Lung (tissue), 12 donors: ENCODE data around the gene MRPL49. TPM values are rescaled to one million over a fixed set of nuclear protein-coding genes. Genes with fewer than 3 reads are reported as not detected.

Experiments used
- ATAC-seq: fragments of 200-7000 bp; cut with Tn5 transposase; one replicate; pipeline ENCODE4 v1.9.1; 2020; ENCODE audit warnings: moderate number of reproducible peaks; ENCODE audit not compliant: insufficient read depth, low FRiP score
- DNase-seq, 3 donors: peaks; one replicate each; pipeline ENCODE4 v3.0.0-alpha.2; 2013 to 2017
- H3K27ac ChIP-seq, 2 donors: one replicate each; pipeline ENCODE4 v1.5.1; 2013; ENCODE audit warnings: mild to moderate bottlenecking in 2 of 2, moderate library complexity in 2 of 2, control low read depth in 1 of 2, inconsistent platforms in 1 of 2, low read depth in 1 of 2, low read length in 1 of 2
- H3K27me3 ChIP-seq, 3 donors: one replicate each; pipeline ENCODE4 v1.5.1; 2013; ENCODE audit warnings: low read length in 2 of 3; ENCODE audit not compliant: control insufficient read depth in 3 of 3, insufficient read depth in 3 of 3
- H3K36me3 ChIP-seq, 4 donors: one replicate each; pipeline ENCODE4 v1.5.1; 2013; ENCODE audit warnings: low read length in 4 of 4, mild to moderate bottlenecking in 1 of 4, moderate library complexity in 1 of 4; ENCODE audit not compliant: control insufficient read depth in 4 of 4, insufficient read depth in 4 of 4
- H3K4me1 ChIP-seq, 5 donors: one replicate each; pipeline ENCODE4 v1.5.1; 2013; ENCODE audit warnings: low read length in 5 of 5, mild to moderate bottlenecking in 2 of 5, moderate library complexity in 1 of 5; ENCODE audit not compliant: control insufficient read depth in 5 of 5, insufficient read depth in 5 of 5
- H3K4me3 ChIP-seq: one replicate; pipeline ENCODE4 v1.5.1; 2013; ENCODE audit warnings: mild to moderate bottlenecking, control low read depth, moderate library complexity
- H3K9ac ChIP-seq, 2 donors: one replicate each; pipeline ENCODE4 v1.5.1; 2013; ENCODE audit warnings: low read length in 2 of 2, control low read depth in 1 of 2; ENCODE audit not compliant: insufficient read depth in 1 of 2
- H3K9me3 ChIP-seq, 4 donors: one replicate each; pipeline ENCODE4 v1.5.1; 2013; ENCODE audit warnings: low read length in 3 of 4, mild to moderate bottlenecking in 1 of 4, moderate library complexity in 1 of 4; ENCODE audit not compliant: control insufficient read depth in 4 of 4, insufficient read depth in 3 of 4
- CTCF ChIP-seq: IDR thresholded peaks from 2 replicates; pipeline ENCODE4 v1.5.1; 2012; ENCODE audit warnings: mild to moderate bottlenecking; ENCODE audit errors: control extremely low read depth, extremely low read depth
- WGBS, 2 donors: extraction: QIAGEN DNeasy Blood & Tissue Kit; methylation state at CpG; one replicate each; pipeline ENCODE4 v1.1.7; 2013; 5-methylcytosine and 5-hydroxymethylcytosine counted together
- polyA plus RNA-seq, 2 donors: library from polyadenylated mRNA; stranded (reverse); fragments of 200-250 nt; gene quantifications; one replicate each; pipeline ENCODE4 v1.2.1, GENCODE V29; 2013
- total RNA-seq, 2 donors: library from RNA; depleted of rRNA in 1 of 2; stranded (reverse); fragments of >200 nt in 1 of 2; gene quantifications; one replicate each; pipeline ENCODE4 v1.2.1, GENCODE V29; 2014 to 2021
- donor health status: control.
- donor health status: control.
- donor health status: Bipolar disorder and iron deficiency.
- donor health status: healthy.
- donor health status: DM: yes; HTN: yes; CAD: no.

MRPL49 gene
- total and polyA plus RNA-seq, 4 donors = 26.3 to 57.2 (median 39.9) TPM

- 93% methylated on average over 11 of the region's 11 CpGs for WGBS, 2 donors
- Histone ChIP-seq H3K9ac (no peak overlapping the region), H3K9me3 (no peaks in the 10 kb centered on the region), H3K4me3 (no peak overlapping the region), H3K4me1 (peaks cover 3 to 37% (median 9%) of the 10 kb centered on the region in 5 donors), H3K36me3 (peaks cover 3 to 15% (median 10%) of the 10 kb centered on the region in 4 donors), H3K27me3 (peaks cover 0 to 3% (median 0%) of the 10 kb centered on the region in 3 donors), H3K27ac (no peak overlapping the region)
- no peak for TF ChIP-seq CTCF
- ATAC-seq (no peak), DNase-seq (no peak)
These were observed 7.5 kb upstream of the MRPL49 start for GRCh38 chr11:65114538-65115171.

- DNase-seq (no peak), ATAC-seq (no peak)
- peaks cover 0 to 3% (median 0%) of the 10 kb centered on the region in 3 donors for H3K27me3 ChIP-seq
- peaks cover 8 to 23% (median 14%) of the 10 kb centered on the region in 4 donors for H3K36me3 ChIP-seq
- no peak for TF ChIP-seq CTCF
- peaks cover 3 to 34% (median 9%) of the 10 kb centered on the region in 5 donors for H3K4me1 ChIP-seq
- WGBS, 2 donors = 94 to 95% methylated on average over 21 of the region's 21 CpGs
- H3K4me3 ChIP-seq = no peak overlapping the region
- H3K9me3 ChIP-seq = no peaks in the 10 kb centered on the region
- H3K9ac ChIP-seq = no peak overlapping the region
- H3K27ac ChIP-seq = no peak overlapping the region
These were observed 6.6 kb upstream of the MRPL49 start for GRCh38 chr11:65115361-65116082.

- peak overlapping the region; percentile 85 to 94 for H3K27ac ChIP-seq
- H3K36me3 ChIP-seq = peaks cover 13 to 32% (median 20%) of the 10 kb centered on the region in 4 donors
- H3K4me3 ChIP-seq = peak overlapping the region; percentile 72
- H3K4me1 ChIP-seq = peaks cover 7 to 41% (median 11%) of the 10 kb centered on the region in 5 donors
- DNase-seq = no peak
- peak overlapping the region in 1 of 2 donors; percentile 5 for H3K9ac ChIP-seq
- 21 to 26% methylated on average over 62 to 68 of the region's 68 CpGs for WGBS, 2 donors
- peak; percentile 5 for ATAC-seq
- TF ChIP-seq CTCF = no peak
- peaks cover 0 to 3% (median 0%) of the 10 kb centered on the region in 3 donors for H3K27me3 ChIP-seq
- no peaks in the 10 kb centered on the region for H3K9me3 ChIP-seq
These were observed 5.5 kb upstream of the MRPL49 start for GRCh38 chr11:65116370-65117205.
